Left ventricle myocardium inferior (tissue), 1 donor: ENCODE data around the gene NKG7. TPM values are rescaled to one million over a fixed set of nuclear protein-coding genes. Genes with fewer than 3 reads are reported as not detected.

Experiments used
- DNase-seq: peaks from one replicate; pipeline ENCODE4 v3.0.0-alpha.2; 2020
- H3K27ac ChIP-seq: fragments of 200-600 bp; replicated peaks from 2 replicates; pipeline ENCODE4 v1.8.0; 2021
- H3K27me3 ChIP-seq: fragments of 200-600 bp; 2 replicates; pipeline ENCODE4 v1.8.0; 2021; ENCODE audit warnings: low read depth
- H3K36me3 ChIP-seq: fragments of 200-600 bp; 2 replicates; pipeline ENCODE4 v1.8.0; 2021
- H3K4me1 ChIP-seq: fragments of 200-600 bp; 2 replicates; pipeline ENCODE4 v1.8.0; 2021
- H3K4me3 ChIP-seq: fragments of 200-600 bp; 2 replicates; pipeline ENCODE4 v1.8.0; 2021; ENCODE audit warnings: mild to moderate bottlenecking, moderate library complexity
- H3K9me3 ChIP-seq: fragments of 200-600 bp; replicated peaks from 2 replicates; pipeline ENCODE4 v1.8.0; 2021
- intact Hi-C: fragments of 100-400 bp; cut with micrococcal nuclease; formaldehyde crosslinking; loops from one replicate; pipeline ENCODE4 v1.11.0; 2022
- total RNA-seq: library from RNA; stranded (reverse); fragmentation: NEBNext Ultra II Directional; extraction: Animal tissue kit (Norgen Biotek cat#: 25700); gene quantifications from one replicate; pipeline ENCODE4 v1.2.1, GENCODE V29; 2021
- TF ChIP-seq, protein P1 (sequence below): fragments of 200-600 bp; IDR thresholded peaks from 2 replicates; pipeline ENCODE4 v1.8.0; 2021; ENCODE audit warnings: antibody characterized with exemption, mild to moderate bottlenecking, borderline replicate concordance
- donor health status: DM: no; HTN: yes; CAD: no; lungs with severe emphysema.

Gene NKG7
- total RNA-seq, 1 donor from 2014 or later: 1.8 TPM

DNA sequence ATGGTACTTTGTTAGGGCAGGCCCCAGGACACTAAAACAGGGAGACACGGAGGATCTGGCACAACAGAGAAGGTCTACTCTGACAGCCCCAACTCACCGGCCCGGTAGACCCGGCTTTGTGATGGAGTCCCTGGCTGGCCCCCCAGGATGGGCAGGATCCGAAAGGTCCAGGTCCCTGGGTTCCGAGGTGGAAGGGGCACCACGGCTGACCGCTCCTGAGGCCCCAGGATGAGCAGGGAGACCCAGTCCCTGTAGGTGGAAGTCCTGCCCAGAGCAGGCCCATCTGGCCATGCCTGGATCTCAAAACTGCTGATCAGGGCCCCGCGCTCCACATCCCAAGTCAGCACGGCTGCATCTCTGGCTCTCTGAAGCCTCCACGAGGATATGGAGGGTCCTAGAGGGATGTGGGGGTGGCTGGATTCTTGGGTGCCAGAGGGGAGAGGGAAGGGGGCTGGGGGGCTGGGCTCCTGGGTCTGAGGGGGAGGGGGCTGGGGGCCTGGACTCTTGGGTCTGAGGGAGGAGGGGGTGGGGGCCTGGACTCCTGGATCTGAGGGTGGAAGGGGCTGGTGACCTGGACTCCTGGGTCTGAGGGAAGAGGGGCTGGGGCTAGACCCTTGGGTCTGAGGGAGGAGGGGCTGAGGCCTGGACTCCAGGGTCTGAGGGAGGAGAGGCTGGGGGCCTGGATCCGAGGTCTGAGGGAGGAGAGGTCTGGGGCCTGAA, 35.2 kb downstream of the NKG7 start:
- TF ChIP-seq, protein P1, sequence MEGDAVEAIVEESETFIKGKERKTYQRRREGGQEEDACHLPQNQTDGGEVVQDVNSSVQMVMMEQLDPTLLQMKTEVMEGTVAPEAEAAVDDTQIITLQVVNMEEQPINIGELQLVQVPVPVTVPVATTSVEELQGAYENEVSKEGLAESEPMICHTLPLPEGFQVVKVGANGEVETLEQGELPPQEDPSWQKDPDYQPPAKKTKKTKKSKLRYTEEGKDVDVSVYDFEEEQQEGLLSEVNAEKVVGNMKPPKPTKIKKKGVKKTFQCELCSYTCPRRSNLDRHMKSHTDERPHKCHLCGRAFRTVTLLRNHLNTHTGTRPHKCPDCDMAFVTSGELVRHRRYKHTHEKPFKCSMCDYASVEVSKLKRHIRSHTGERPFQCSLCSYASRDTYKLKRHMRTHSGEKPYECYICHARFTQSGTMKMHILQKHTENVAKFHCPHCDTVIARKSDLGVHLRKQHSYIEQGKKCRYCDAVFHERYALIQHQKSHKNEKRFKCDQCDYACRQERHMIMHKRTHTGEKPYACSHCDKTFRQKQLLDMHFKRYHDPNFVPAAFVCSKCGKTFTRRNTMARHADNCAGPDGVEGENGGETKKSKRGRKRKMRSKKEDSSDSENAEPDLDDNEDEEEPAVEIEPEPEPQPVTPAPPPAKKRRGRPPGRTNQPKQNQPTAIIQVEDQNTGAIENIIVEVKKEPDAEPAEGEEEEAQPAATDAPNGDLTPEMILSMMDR: no peak
- H3K9me3 ChIP-seq: no peaks in the 10 kb centered on the region
- H3K4me3 ChIP-seq: no peak overlapping the region
- H3K4me1 ChIP-seq: peaks cover 20% of the 10 kb centered on the region
- peaks cover 3% of the 10 kb centered on the region for H3K27me3 ChIP-seq
- DNase-seq: no peak
- intact Hi-C loops: no loop called here
- H3K27ac ChIP-seq: no peak overlapping the region
- H3K36me3 ChIP-seq: no peaks in the 10 kb centered on the region

DNA sequence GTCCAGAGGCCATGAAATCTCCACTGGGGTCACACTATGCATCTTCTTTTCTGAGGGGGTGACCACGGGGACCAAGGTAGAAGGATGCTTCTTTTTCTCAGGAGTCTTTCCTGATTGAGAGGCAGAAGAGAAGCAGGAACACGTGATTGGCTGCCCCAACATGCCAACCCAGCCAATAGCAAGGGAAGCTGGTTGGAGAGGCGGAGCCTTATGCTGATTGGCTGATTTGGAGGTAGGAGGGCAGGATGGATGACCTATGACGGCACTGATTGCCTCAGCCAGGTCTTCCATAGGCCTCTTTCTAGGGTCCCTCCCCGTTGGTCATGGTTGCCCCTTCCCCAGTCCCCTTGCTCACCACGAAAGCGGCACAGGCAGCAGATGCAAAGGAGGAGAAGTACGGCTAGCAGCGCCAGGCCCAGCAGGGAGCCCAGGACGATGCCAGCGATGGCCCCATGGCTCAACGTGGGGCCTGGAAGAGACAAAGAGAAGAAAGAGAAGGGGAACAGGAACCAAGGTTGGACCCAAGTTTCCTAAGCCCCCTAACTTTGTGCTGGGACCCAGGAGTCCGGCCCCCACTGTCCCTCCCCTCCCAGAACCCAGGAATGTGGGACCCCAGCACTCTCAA, 38.5 kb downstream of the NKG7 start:
- Histone ChIP-seq H3K36me3 (no peaks in the 10 kb centered on the region), H3K4me1 (peaks cover 5% of the 10 kb centered on the region), H3K4me3 (no peak overlapping the region), H3K27ac (no peak overlapping the region), H3K9me3 (peaks cover 5% of the 10 kb centered on the region), H3K27me3 (peaks cover 36% of the 10 kb centered on the region)
- intact Hi-C loops: no loop called here
- TF ChIP-seq, protein P1: no peak
- DNase-seq: no peak

DNA sequence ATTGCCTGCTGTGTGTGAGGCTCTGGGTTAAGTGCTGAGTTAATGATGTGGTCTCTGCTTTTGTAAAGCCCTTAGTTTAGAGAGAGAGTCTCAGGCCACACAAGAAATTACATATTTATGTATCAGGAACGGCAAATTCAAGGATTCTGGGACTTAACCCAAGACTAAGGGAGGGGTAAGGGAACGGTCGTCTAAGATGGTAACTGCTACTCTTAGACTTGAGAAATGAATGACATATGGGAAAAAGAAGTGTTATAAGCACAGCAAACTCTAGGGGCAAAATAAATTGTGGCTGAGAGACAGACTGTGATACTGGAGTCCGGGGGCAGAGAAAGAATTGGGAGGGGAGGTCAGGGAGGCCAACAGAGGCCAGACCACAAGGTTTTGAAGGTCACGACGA, 40.7 kb downstream of the NKG7 start:
- DNase-seq: no peak
- Histone ChIP-seq H3K9me3 (peaks cover 5% of the 10 kb centered on the region), H3K36me3 (no peaks in the 10 kb centered on the region), H3K27me3 (peaks cover 59% of the 10 kb centered on the region), H3K27ac (no peak overlapping the region), H3K4me1 (peaks cover 14% of the 10 kb centered on the region), H3K4me3 (no peak overlapping the region)
- TF ChIP-seq, protein P1: no peak
- intact Hi-C loops: no loop called here

- peaks cover 5% of the 10 kb centered on the region for H3K9me3 ChIP-seq
- no peak overlapping the region for H3K4me3 ChIP-seq
- H3K27ac ChIP-seq: no peak overlapping the region
- intact Hi-C loops: no loop called here
- TF ChIP-seq, protein P1: no peak
- no peaks in the 10 kb centered on the region for H3K36me3 ChIP-seq
- no peak for DNase-seq
- peaks cover 64% of the 10 kb centered on the region for H3K27me3 ChIP-seq
- H3K4me1 ChIP-seq: peaks cover 14% of the 10 kb centered on the region
Measured at GRCh38 chr19:51331193-51331592, 41.3 kb downstream of the NKG7 start.

- no peak for DNase-seq
- Histone ChIP-seq H3K4me3 (no peak overlapping the region), H3K4me1 (peaks cover 14% of the 10 kb centered on the region), H3K36me3 (no peaks in the 10 kb centered on the region), H3K27ac (no peak overlapping the region), H3K27me3 (peaks cover 72% of the 10 kb centered on the region), H3K9me3 (peaks cover 5% of the 10 kb centered on the region)
- intact Hi-C loops: no loop called here
- TF ChIP-seq, protein P1: no peak
Measured at GRCh38 chr19:51330366-51330765, 42.1 kb downstream of the NKG7 start.
